Suprapubic skin (tissue), 4 donors: Measurements from ENCODE around the gene HADHB.
A peak's percentile ranks its signal among the peaks of the same experiment; 100 is the strongest.

ENCODE experiments used
- POLR2A ChIP-seq, 2 donors: fragments of 450-650 bp; IDR thresholded peaks; one replicate each; pipeline ENCODE4 v1.6.1; 2017; ENCODE audit warnings: antibody characterized with exemption in 2 of 2, mild to moderate bottlenecking in 2 of 2, moderate library complexity in 2 of 2
- POLR2AphosphoS5 ChIP-seq, 3 donors: sonication (generic); formaldehyde crosslinking; IDR thresholded peaks; one replicate each; pipeline ENCODE4 v1.6.1; 2017; ENCODE audit warnings: antibody characterized with exemption in 3 of 3

- TF ChIP-seq POLR2A (IDR thresholded peaks at IDR 0.05), result no peak
- TF ChIP-seq POLR2AphosphoS5 (IDR thresholded peaks at IDR 0.05), result peak; percentile 87 to 99 (median 98)
Observed at GRCh38 chr2:26274058-26274613, 29.4 kb downstream of the HADHB start.
